ACHN (cell line): ENCODE results near the gene ZC4H2.
A peak's percentile ranks its signal among the peaks of the same experiment; 100 is the strongest.
"Not testable (repeated sequence)": the region's sequence is repeated elsewhere in the genome, so short reads cannot be mapped to it uniquely, and the experiment has no call there.

Experiments used
- DNase-seq: peaks from one replicate; pipeline ENCODE4 v3.0.0-alpha.2; 2015
- in situ Hi-C: cut with HindIII; loops from 2 replicates; pipeline ENCODE4 v1.10.0; 2017; ENCODE audit warnings: low sequenced_read_pairs, low pct_ligation_motif_present, low pct_unique_long_range_greater_than_20kb

Gene ZC4H2, protein sequence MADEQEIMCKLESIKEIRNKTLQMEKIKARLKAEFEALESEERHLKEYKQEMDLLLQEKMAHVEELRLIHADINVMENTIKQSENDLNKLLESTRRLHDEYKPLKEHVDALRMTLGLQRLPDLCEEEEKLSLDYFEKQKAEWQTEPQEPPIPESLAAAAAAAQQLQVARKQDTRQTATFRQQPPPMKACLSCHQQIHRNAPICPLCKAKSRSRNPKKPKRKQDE

DNA sequence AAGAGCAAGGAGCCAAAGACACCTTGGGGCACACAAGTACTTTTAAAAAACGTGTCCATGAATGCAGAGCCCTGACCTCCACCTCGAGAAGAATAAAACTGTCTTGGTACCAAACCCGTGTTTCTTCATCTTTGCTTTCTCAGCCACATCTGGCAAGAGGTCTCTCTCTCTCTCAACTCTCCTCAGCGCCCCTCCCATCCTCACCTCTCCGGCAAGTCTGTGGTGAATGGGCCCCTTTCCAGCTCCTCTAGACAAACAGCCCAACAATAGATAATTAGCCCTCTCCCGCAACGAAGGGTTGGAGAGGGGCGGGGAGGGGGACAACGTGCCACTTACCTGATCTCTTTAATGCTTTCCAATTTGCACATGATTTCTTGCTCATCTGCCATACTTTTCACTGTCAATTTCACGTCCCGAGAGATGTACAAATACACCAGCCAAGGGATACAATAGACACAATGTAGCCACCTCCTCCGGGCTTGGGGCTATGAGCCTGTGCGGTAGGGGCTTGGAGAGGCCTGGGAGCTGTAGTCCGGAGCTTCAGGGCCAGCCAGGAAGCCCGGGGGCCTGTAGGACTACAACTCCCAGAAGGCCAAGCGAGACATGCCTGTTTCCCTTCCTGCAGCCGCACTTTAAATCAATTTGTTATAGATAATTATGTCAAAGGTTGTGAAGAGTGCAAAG lies at the start of gene ZC4H2:
Gene ZC4H2, minus strand, starts transcription at position 462 of the 684 bp plus-strand sequence. Its CDS starts 73 bp downstream, at position 389.
- in situ Hi-C loops = no loop called here
- DNase-seq = peak; percentile 69

DNA sequence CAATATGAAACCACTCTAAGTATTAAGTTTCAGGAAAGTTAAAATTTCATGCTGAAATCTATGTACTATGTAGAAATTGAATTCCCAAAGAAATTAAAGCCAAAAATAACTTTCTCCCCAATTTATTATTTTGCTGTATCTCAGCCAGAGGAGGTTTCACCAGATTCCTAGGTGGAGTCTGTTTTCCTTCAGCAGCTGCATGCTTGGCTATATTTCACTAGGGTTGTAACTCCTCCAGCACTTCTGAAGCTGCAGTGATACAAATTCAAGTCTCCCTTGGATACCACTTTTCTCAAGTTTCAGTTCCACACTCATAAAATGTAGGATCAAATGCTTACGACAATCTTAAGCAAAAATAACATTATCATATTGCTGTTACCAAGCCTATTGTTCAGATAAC lies 41.2 kb upstream of the ZC4H2 start:
- in situ Hi-C loops = no loop called here
- DNase-seq = no peak

DNA sequence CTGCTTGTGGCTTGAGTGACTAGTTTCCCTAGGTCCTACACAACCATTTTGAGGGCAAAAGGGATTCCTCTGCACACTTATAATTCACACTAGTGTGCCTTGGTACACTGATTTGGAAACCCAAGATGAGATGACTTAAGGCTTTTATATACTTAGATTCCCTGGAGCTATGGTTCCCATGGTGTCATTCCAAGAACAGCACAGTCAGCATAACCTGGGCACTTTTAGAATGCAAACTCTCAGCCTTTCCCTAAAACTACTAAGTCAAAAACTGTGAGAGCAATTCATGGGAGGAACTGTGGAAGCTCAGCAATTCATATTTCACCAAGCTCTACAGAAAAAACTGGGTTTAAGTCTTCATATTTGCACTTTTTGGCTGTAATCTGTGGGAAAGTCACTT lies 38.0 kb upstream of the ZC4H2 start:
- DNase-seq = no peak
- in situ Hi-C loops = no loop called here

DNA sequence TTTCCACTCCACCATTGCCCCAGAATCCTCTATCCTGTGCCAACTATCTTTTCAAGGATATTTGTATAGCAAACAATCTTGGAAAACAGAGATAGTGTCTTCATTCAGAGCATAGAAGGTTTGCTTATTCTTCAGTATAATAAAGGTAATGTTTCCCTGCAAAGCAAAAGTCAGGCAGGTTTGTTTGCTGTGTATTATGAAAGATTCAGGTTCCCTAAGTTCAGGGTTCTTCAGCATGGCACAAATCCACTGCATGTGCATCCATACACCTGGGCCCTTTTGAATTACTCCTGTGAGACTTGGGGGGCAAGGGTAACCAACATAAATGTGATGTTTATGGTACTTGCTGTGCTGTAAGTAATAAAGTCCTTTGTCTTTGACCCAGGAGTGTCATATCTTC lies 33.2 kb upstream of the ZC4H2 start:
- in situ Hi-C loops = no loop called here
- DNase-seq = no peak

DNA sequence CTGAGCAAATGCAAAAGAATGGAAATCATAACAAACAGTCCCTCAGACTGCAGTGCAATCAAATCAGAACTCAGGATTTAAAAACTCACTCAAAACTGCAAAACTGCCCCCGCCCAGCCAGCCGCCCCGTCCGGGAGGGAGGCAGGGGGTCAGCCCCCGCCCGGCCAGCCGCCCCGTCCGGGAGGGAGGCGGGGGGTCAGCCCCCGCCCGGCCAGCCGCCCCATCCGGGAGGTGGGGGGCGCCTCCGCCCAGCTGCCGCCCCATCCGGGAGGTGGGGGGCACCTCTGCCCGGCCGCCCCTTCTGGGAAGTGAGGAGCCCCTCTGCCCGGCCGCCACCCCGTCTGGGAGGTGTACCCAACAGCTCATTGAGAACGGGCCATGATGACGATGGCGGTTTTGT lies 26.0 kb upstream of the ZC4H2 start:
- in situ Hi-C loops, DNase-seq: not testable (repeated sequence)

DNA sequence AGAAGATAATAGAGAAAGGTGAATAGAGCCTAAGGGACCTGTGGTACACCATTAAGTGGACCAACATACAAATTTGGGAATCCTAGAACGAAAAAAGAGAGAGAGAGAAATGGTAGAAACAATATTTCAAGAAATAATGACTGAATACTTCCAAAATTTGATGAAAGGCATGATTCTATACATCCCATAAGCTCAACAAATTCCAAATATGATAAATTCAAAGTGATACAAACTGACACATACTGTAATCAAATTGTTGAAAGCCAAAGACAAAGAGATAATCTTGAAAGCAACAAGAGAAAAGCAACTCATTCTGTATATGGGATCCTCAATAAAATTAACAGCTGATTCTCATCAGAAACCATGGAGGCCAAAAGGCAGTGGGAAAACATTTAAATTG lies 20.6 kb upstream of the ZC4H2 start:
- no peak for DNase-seq
- in situ Hi-C loops = no loop called here

DNA sequence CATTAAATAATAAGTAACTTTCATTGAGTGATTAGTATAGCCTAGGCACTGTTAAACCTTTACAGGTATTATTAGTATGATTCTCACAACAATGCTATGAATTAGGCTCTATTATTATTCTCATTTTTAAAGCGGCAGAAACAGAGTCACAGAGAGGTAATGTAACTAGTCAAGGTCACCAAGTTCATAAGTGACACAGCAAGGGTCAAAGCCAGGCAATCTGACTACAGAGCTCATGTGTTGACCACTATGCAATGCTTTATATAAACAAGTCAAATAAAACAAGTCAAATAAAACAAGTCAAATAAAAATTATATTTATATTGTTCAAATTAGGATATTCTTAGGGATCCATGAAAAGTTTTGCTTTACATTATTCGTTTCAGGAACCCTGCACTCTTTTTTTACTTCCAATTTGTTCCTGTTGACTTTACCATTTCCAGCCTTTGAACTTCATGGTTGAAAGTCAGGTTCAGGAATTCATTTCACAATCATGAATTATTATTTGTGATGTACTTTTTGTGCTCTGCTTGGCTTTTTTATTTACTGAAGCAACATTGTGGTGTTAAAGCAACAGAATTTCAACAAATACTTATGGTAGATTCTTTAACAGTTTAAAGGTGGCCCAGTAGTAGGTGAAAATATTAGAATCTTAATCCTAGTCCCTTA lies 18.0 kb upstream of the ZC4H2 start:
- no peak for DNase-seq
- in situ Hi-C loops = no loop called here

DNA sequence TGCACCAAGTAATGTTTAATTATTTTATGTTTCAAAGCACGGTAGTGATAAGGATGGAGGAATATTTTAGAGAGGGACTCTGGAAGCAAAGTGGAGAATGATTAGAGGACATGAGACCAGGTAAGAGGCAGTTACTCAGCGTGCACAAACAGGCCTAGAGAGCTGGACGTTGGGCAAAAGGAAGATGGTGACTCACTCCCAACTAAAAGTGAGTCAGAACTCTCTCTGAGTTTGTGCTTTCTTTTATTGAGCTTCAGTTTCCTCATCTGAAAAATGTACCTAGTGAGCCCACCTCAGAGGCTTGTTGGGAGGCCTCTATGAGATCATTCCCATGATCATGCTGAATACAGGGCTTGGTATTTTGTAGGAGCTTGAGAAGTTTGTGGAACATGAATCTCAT lies 1.6 kb upstream of the ZC4H2 start:
- DNase-seq = peak; percentile 37
- in situ Hi-C loops = no loop called here

DNA sequence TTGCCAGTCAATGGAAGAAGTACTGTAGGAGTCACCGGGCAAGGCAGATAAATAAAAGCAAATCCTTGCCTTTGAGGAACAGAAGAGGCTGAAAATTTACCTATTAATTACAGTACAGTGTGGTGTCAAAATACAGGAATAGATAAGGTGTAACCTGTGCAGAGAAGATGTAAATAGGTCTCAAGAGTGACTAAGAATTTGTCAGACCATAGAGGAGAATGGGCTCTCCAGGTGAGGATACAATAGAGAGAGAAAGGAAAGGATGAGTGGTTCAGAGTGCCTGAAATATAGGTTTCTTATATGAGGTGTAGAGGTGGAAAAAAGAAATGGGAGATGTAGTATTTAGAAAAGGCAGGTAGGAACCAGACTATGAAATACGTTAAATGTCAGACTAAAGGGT lies 801 bp upstream of the ZC4H2 start:
- no peak for DNase-seq
- in situ Hi-C loops = no loop called here

DNA sequence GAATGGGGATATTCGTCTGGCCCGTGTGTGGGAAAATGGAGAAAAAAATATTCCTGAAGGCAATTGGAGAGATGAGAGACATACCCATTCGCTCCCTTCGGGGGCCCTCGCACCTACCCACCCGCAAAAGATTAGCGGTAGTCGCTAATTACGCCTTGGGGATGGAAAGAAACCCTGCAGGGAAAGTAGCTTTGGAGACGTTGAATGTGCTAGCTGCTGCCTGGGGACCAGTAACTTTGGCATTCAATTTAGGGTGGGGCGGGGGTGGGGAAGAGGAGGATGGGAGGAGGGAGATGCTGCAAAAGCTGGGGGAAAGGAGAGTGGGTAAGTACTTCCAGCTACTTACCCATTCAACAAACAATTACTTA lies 407 bp upstream of the ZC4H2 start:
- in situ Hi-C loops = no loop called here

DNA sequence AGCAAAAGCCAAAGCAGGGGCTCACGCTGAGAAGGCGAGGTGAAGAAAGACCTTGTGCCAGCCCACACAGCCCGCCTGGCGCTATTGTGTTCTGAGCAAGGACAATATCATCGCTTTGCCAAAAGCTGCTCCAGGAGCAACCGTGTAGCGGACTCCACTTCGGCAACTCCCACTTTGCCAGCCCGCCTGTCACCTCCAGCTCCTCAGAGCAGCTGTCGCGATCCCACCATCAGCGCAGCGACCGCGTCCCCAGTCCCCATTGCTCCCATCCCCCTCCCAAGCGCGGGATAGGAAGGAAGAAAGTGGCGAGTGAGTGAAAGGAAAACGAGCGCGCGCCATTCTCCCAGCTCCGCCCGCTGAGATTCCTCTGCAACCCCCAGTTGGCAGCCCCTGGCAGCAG lies 759 bp downstream of the ZC4H2 start:
- in situ Hi-C loops = no loop called here
- peak; percentile 17 for DNase-seq

More for the DNA sequence above, 407 bp upstream of the ZC4H2 start:
- DNase-seq = no peak

DNA sequence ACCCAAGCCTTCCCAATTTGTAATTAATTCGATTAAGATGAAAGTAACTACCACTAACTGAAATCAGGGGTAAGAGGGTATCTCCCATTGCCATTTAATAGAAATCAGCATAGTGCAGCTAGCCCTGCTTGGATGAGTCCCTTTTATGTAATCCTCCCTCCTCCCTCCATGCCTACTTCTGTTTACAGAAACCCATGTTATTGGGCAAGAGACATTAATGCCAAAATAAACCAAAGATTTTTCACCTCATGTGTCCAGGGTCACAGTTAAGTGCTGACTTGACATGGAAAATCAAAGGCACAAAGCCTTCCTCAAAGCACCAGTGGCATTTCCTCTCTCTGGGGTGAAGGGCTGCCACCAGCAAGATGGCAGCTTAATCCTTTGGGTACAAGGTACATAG lies 50.8 kb downstream of the ZC4H2 start:
- no peak for DNase-seq
- in situ Hi-C loops = no loop called here

DNA sequence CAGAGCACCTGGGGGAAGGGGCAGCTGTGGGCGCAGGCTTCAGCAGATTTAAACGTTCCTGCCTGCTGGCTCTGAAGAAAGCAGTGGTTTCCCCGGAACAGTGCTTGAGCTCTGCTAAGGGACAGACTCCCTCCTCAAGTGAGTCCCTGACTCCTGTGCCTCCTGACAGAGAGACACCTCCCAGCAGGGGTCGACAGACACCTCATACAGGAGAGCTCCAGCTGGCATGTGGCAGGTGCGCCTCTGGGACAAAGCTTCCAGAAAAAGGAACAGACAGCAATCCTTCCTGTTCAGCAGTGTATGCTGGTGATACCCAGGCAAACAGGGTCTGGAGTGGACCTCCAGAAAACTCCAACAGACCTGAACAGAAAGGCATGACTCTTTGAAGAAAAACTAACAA lies 68.1 kb downstream of the ZC4H2 start:
- in situ Hi-C loops = no loop called here
- no peak for DNase-seq

DNA sequence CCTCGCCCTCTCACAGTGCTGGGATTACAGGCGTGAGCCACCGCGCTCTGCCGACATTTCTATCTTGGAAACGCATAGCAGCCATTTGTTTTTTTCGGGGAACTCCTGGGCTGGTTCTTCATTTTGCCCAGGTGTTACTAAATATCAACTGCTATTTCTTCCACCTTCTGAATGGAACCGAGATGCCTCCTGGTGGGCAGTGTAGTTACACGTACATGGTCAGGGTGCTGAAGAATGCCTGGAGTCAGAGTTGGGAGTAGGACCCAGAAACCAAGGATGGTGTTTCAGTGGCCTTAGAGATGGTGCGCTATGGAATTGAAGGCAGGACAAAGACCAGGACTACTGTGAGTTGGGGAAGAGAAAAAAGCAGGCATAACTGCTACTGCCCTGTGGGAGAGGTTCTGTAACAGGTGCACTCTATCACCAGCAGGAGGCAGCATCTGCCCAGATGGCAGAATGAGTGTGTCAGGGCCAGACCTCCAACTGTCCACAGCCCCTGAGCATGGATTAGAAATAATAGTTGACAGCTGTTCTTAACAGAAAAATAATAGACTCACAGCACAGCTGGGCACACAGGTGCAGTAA lies 81.7 kb downstream of the ZC4H2 start:
- DNase-seq = peak; percentile 33
- in situ Hi-C loops = no loop called here

DNA sequence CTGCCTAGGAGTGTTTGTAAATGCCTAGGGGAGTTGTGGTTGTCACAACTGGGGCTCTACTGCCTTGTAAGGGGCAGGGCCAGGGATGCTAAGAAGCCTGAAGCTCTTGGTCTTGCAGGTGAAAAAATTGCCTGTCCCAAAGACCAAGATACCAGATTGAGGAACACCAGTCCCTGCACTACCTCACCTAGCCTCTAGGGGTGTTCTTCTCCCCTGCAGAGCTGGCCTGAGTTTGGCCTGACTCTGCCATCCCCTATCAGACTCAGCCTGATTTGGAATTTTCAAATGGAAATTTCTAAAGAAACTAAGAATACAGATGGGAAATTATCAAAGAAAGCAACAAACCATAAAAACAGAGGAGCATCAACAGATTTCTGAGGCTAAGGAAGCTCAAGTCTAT lies 90.4 kb downstream of the ZC4H2 start:
- DNase-seq = peak; percentile 7
- in situ Hi-C loops = no loop called here

DNA sequence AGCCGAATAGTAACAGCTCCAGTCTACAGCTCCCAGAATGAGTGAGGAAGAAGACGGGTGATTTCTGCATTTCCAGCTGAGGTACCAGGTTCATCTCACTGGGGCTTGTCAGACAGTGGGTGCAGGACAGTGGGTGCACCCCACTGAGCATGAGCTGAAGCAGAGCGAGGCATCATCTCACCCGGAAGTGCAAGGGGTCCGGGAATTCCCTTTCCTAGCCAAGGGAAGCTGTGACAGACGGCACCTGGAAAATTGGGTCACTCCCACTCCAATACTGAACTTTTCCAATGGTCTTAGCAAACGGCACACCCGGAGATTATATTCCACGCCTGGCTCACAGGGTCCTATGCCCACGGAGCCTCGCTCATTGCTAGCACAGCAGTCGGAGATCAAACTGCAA lies 97.5 kb downstream of the ZC4H2 start:
- in situ Hi-C loops, DNase-seq: not testable (repeated sequence)

DNA sequence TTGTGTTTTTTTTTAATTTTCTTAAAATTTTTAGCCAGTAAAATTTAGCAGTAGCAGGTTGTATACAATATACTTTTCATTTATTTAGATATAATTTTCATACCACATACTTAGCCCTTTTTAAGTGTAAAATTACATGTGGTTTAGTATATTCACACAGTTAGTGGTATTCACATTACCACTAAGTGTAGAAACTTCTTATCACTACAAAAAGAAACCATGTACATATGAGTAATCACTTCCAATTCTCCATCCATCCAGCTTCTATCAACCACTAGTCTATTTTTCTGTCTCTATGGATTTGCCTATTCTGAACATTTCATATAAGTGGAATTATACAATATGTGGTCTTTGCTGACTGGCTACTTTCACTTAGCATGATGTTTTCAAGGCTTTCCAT lies 109.0 kb downstream of the ZC4H2 start:
- DNase-seq = no peak
- in situ Hi-C loops = no loop called here
